Measurements from ENCODE around the gene PCSK2. TPM values are rescaled to one million over a fixed set of nuclear protein-coding genes. Genes with fewer than 3 reads are reported as not detected.

Gene PCSK2
- total RNA-seq, 2 experiments from 2014 or later, result not detected

- Histone ChIP-seq H3K4me2 (ENCODE audit: low read length) (peak within 1 kb of the TSS; percentile 43; the same call in 1 of the 2 replicates), H3K9me3 (ENCODE audit: low read length) (no peaks in the 10 kb centered on the region), H4K20me1 (ENCODE audit: insufficient read depth, low read length) (no peaks in the 10 kb centered on the region), H3K79me2 (ENCODE audit: insufficient read depth, low read depth, low read length) (no peaks in the 10 kb centered on the region), H3K27ac (ENCODE audit: low read depth, low read length, poor library complexity, severe bottlenecking) (no peak within 1 kb of the TSS), H3K4me3 (ENCODE audit: low read depth, low read length, poor library complexity, severe bottlenecking) (peak within 1 kb of the TSS; percentile 34), H3K4me1 (ENCODE audit: insufficient read depth, low read length, poor library complexity, severe bottlenecking) (peaks cover 6% of the 10 kb centered on the region), H2AFZ (ENCODE audit: low read length) (no peak within 1 kb of the TSS), H3K36me3 (ENCODE audit: insufficient read depth, low read length) (no peaks in the 10 kb centered on the region), H3K9me2 (ENCODE audit: insufficient read depth, low read length) (no peaks in the 10 kb centered on the region)
- TF ChIP-seq, protein P1, sequence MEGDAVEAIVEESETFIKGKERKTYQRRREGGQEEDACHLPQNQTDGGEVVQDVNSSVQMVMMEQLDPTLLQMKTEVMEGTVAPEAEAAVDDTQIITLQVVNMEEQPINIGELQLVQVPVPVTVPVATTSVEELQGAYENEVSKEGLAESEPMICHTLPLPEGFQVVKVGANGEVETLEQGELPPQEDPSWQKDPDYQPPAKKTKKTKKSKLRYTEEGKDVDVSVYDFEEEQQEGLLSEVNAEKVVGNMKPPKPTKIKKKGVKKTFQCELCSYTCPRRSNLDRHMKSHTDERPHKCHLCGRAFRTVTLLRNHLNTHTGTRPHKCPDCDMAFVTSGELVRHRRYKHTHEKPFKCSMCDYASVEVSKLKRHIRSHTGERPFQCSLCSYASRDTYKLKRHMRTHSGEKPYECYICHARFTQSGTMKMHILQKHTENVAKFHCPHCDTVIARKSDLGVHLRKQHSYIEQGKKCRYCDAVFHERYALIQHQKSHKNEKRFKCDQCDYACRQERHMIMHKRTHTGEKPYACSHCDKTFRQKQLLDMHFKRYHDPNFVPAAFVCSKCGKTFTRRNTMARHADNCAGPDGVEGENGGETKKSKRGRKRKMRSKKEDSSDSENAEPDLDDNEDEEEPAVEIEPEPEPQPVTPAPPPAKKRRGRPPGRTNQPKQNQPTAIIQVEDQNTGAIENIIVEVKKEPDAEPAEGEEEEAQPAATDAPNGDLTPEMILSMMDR (conservative IDR thresholded peaks at IDR 0.05; ENCODE audit: low read length), result no peak
- no peak for TF ChIP-seq EZH2phosphoT487 (IDR thresholded peaks at IDR 0.05; ENCODE audit: borderline replicate concordance, low read depth, low read length)
- no TSS peak for BruUV-seq (replicated peaks)
- ChIA-PET POLR2A (no interaction called here), CTCF (ENCODE audit: unreplicated experiment) (no interaction called here)
- DNase-seq (ENCODE audit: low spot score), result peak; percentile 13
- intact Hi-C loops (cut with micrococcal nuclease; ENCODE audit: unreplicated experiment), result no loop called here
Observed at GRCh38 chr20:17530716-17531664, 304.1 kb downstream of the PCSK2 start, which contains the start of gene BFSP1. Gene BFSP1, minus strand, starts transcription at chr20:17531379. Its CDS starts 50 bp downstream, at chr20:17531329.

DNA sequence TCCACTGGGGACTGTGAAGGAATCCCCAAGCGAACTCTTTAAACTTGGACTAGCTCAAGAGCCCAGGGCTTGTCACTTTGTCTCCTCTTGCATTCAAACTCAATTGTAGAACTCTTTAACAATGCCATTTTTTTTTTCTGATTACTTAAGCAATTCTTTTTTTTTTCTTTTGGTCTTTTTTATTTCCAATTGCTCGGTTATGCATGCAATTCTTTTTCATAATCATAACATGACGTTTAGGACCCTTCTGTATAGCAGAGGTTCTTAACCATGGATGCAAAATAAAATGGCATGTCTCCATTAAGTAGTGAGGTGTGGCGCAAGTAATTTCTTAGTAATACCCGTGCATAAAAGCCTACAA is 304.8 kb downstream of the PCSK2 start:
- no TSS peak for BruUV-seq (replicated peaks)
- peak overlapping the region; percentile 43; the same call in 1 of the 2 replicates for H3K4me2 ChIP-seq (ENCODE audit: low read length)

More for the DNA sequence above, 304.8 kb downstream of the PCSK2 start:
- Histone ChIP-seq H3K36me3 (ENCODE audit: insufficient read depth, low read length) (no peaks in the 10 kb centered on the region), H4K20me1 (ENCODE audit: insufficient read depth, low read length) (no peaks in the 10 kb centered on the region), H3K4me1 (ENCODE audit: insufficient read depth, low read length, poor library complexity, severe bottlenecking) (peaks cover 6% of the 10 kb centered on the region), H2AFZ (ENCODE audit: low read length) (no peak overlapping the region), H3K9me2 (ENCODE audit: insufficient read depth, low read length) (no peaks in the 10 kb centered on the region), H3K9me3 (ENCODE audit: low read length) (peaks cover 2% of the 10 kb centered on the region; the same call in 1 of the 2 replicates), H3K79me2 (ENCODE audit: insufficient read depth, low read depth, low read length) (no peaks in the 10 kb centered on the region), H3K27ac (ENCODE audit: low read depth, low read length, poor library complexity, severe bottlenecking) (no peak overlapping the region), H3K4me3 (ENCODE audit: low read depth, low read length, poor library complexity, severe bottlenecking) (no peak overlapping the region)
- TF ChIP-seq, protein P1 (conservative IDR thresholded peaks at IDR 0.05; ENCODE audit: low read length), result no peak
- no peak for TF ChIP-seq EZH2phosphoT487 (IDR thresholded peaks at IDR 0.05; ENCODE audit: borderline replicate concordance, low read depth, low read length)
- ChIA-PET POLR2A (interaction anchor here (0.9 kb wide), 1 partner anchor 45 kb away, joined by 4 read pairs; no protein-coding TSS in a partner anchor), CTCF (ENCODE audit: unreplicated experiment) (no interaction called here)
- DNase-seq (ENCODE audit: low spot score), result no peak
- intact Hi-C loops (cut with micrococcal nuclease; ENCODE audit: unreplicated experiment), result no loop called here
